Activated CD8-positive, alpha-beta memory T cell treated with anti-CD3 and anti-CD28 coated beads, Interleukin-2, amount 50 U/mL, for 24 hours (primary cell): ENCODE results near the gene TTC28.

Source experiments
- DNase-seq: peaks from one replicate; pipeline ENCODE4 v3.0.0-alpha.2; 2020; ENCODE audit errors: extremely low read depth

TTC28 gene

GRCh38 chr22:28141614-28142013 is 538.0 kb downstream of the TTC28 start:
- no peak for DNase-seq

GRCh38 chr22:28139961-28140360 is 539.7 kb downstream of the TTC28 start:
- no peak for DNase-seq

GRCh38 chr22:28139516-28139915 is 540.1 kb downstream of the TTC28 start:
- no peak for DNase-seq

- no peak for DNase-seq
These were observed 542.6 kb downstream of the TTC28 start for GRCh38 chr22:28137036-28137435.

- DNase-seq: no peak
These were observed 547.2 kb downstream of the TTC28 start for GRCh38 chr22:28132466-28132865.

- DNase-seq: no peak
These were observed 550.2 kb downstream of the TTC28 start for GRCh38 chr22:28129319-28129962.

GRCh38 chr22:28128827-28129226 is 550.8 kb downstream of the TTC28 start:
- DNase-seq: no peak

GRCh38 chr22:28125799-28126198 is 553.8 kb downstream of the TTC28 start:
- no peak for DNase-seq

GRCh38 chr22:28123989-28124766 is 555.5 kb downstream of the TTC28 start:
- no peak for DNase-seq

GRCh38 chr22:28120691-28121592 is 558.7 kb downstream of the TTC28 start:
- DNase-seq: no peak

GRCh38 chr22:28118957-28119631 is 560.5 kb downstream of the TTC28 start:
- no peak for DNase-seq

- DNase-seq: no peak
These were observed 563.4 kb downstream of the TTC28 start for GRCh38 chr22:28116219-28116673.

GRCh38 chr22:28115426-28115825 is 564.2 kb downstream of the TTC28 start:
- DNase-seq: no peak

- no peak for DNase-seq
These were observed 567.0 kb downstream of the TTC28 start for GRCh38 chr22:28112548-28113043.

- DNase-seq: no peak
These were observed 567.5 kb downstream of the TTC28 start for GRCh38 chr22:28112190-28112544.

GRCh38 chr22:28111501-28112189 is 568.0 kb downstream of the TTC28 start:
- no peak for DNase-seq

- DNase-seq: no peak
These were observed 570.8 kb downstream of the TTC28 start for GRCh38 chr22:28108851-28109250.

GRCh38 chr22:28106617-28107016 is 573.0 kb downstream of the TTC28 start:
- no peak for DNase-seq

- DNase-seq: no peak
These were observed 573.7 kb downstream of the TTC28 start for GRCh38 chr22:28105988-28106387.

GRCh38 chr22:28105413-28105812 is 574.2 kb downstream of the TTC28 start:
- DNase-seq: no peak

GRCh38 chr22:28103596-28103995 is 576.0 kb downstream of the TTC28 start:
- no peak for DNase-seq
